GM12878 (cell line): ENCODE results near the gene RGS6. TPM values are rescaled to one million over a fixed set of nuclear protein-coding genes. Genes with fewer than 3 reads are reported as not detected.

Experiments used
- ATAC-seq: fragments of 200-7000 bp; cut with Tn5 transposase; 3 replicates; pipeline ENCODE4 v1.9.1; 2020; ENCODE audit warnings: mild to moderate bottlenecking, moderate library complexity
- BruUV-seq: library from RNA; stranded (reverse); fragments of 400-500 nt; replicated peaks from 2 replicates; lab custom pipeline; 2021; lab: Mats Ljungman, UMichigan
- CTCF ChIA-PET: fragments of 300-600 bp; sonication (Branson Sonifier 250); formaldehyde crosslinking; extraction: SDS; loops from one replicate; lab custom pipeline; 2021; ENCODE audit warnings: inconsistent platforms; lab: Yijun Ruan, JAX
- POLR2A ChIA-PET: fragments of 350-600 bp; formaldehyde crosslinking; extraction: SDS; loops from one replicate; lab custom pipeline; 2021; ENCODE audit warnings: inconsistent platforms; lab: Charles Lee
- RAD21 ChIA-PET: fragments of 300-600 bp; sonication (Branson Sonifier 250); formaldehyde crosslinking; loops from one replicate; lab custom pipeline; 2023; ENCODE audit warnings: antibody characterized with exemption; ENCODE audit not compliant: unreplicated experiment; lab: Charles Lee
- SMC1A ChIA-PET: fragments of 300-600 bp; sonication (Branson Sonifier 250); formaldehyde crosslinking; loops from one replicate; lab custom pipeline; 2023; ENCODE audit not compliant: unreplicated experiment, uncharacterized antibody; lab: Charles Lee
- DNase-seq: peaks from one replicate; pipeline ENCODE4 v3.0.0-alpha.2; 2011; ENCODE audit warnings: low read depth, low spot score
- FAIRE-seq: peaks from 3 replicates; lab custom pipeline; 2011; peaks lifted over from hg19 to GRCh38; lab: Jason Lieb, UNC
- H2AFZ ChIP-seq: 2 replicates; pipeline ENCODE4 v1.6.0; 2011; ENCODE audit warnings: low read depth, low read length, control low read depth; ENCODE audit not compliant: control insufficient read depth
- H3K27ac ChIP-seq: 2 replicates; pipeline ENCODE4 v1.5.1; 2011; ENCODE audit warnings: control low read depth; ENCODE audit not compliant: control insufficient read depth, insufficient read depth
- H3K27me3 ChIP-seq, 2 experiments: replicated peaks in 1 of 2; 2 replicates each; pipeline versions ENCODE4 v1.6.0 to v1.6.1; 2011; ENCODE audit warnings: low read length in 1 of 2; ENCODE audit not compliant: control insufficient read depth in 2 of 2, insufficient read depth in 2 of 2
- H3K36me3 ChIP-seq, 2 experiments: 2 replicates each; pipeline ENCODE4 v1.5.1; 2011; ENCODE audit warnings: low read length in 1 of 2; ENCODE audit not compliant: control insufficient read depth in 2 of 2, insufficient read depth in 2 of 2
- H3K4me1 ChIP-seq: 2 replicates; pipeline ENCODE4 v1.6.1; 2011; ENCODE audit warnings: mild to moderate bottlenecking, low read length, moderate library complexity, mixed read lengths; ENCODE audit not compliant: control insufficient read depth, insufficient read depth
- H3K4me2 ChIP-seq: 2 replicates; pipeline ENCODE4 v1.6.0; 2011; ENCODE audit warnings: control low read depth; ENCODE audit not compliant: control insufficient read depth, insufficient read depth
- H3K4me3 ChIP-seq: fragments of 200-600 bp; sonication (generic); 2 replicates; pipeline ENCODE4 v1.5.1; 2016
- H3K79me2 ChIP-seq: 2 replicates; pipeline ENCODE4 v1.6.0; 2011; ENCODE audit warnings: low read length; ENCODE audit not compliant: control insufficient read depth, insufficient read depth
- H3K9ac ChIP-seq: 2 replicates; pipeline ENCODE4 v1.8.0; 2011; ENCODE audit warnings: low read length, control low read depth, mixed read lengths; ENCODE audit not compliant: control insufficient read depth, insufficient read depth
- H3K9me3 ChIP-seq: replicated peaks from 3 replicates; pipeline ENCODE4 v1.5.1; 2011; ENCODE audit warnings: mild to moderate bottlenecking, low read length; ENCODE audit not compliant: control insufficient read depth, insufficient read depth
- H4K20me1 ChIP-seq: 2 replicates; pipeline ENCODE4 v1.6.0; 2011; ENCODE audit not compliant: control insufficient read depth, insufficient read depth
- BRCA1 ChIP-seq: IDR thresholded peaks from 2 replicates; pipeline ENCODE4 v1.6.1; 2011; ENCODE audit warnings: low read depth, low read length, improper control_type of control experiment
- FOXM1 ChIP-seq: IDR thresholded peaks from 2 replicates; pipeline ENCODE4 v1.6.1; 2012; ENCODE audit warnings: low read depth, mild to moderate bottlenecking, inconsistent platforms, low read length, moderate library complexity
- NFYA ChIP-seq: IDR thresholded peaks from 2 replicates; pipeline ENCODE4 v1.6.1; 2011; ENCODE audit warnings: low read depth, mild to moderate bottlenecking, low read length, improper control_type of control experiment, borderline replicate concordance
- NR2C2 ChIP-seq: IDR thresholded peaks from 2 replicates; pipeline ENCODE4 v1.6.1; 2011; ENCODE audit warnings: borderline replicate concordance, low read depth; ENCODE audit not compliant: control insufficient read depth, insufficient read length
- POU2F2 ChIP-seq: IDR thresholded peaks from 3 replicates; pipeline ENCODE4 v1.6.1; 2011; ENCODE audit warnings: low read depth, mild to moderate bottlenecking, low read length, borderline replicate concordance
- SPI1 ChIP-seq: IDR thresholded peaks from 2 replicates; pipeline ENCODE4 v1.6.1; 2011; ENCODE audit warnings: low read depth, mild to moderate bottlenecking, low read length, moderate library complexity, borderline replicate concordance; ENCODE audit not compliant: insufficient read depth
- WGBS: methylation state at CpG from one replicate; pipeline ENCODE4 v1.1.6; 2016; ENCODE audit warnings: low lambda C conversion rate; ENCODE audit not compliant: insufficient replicate concordance, insufficient coverage; ENCODE audit errors: missing lambda C conversion rate; 5-methylcytosine and 5-hydroxymethylcytosine counted together
- in situ Hi-C: fragments of 300-500 bp; cut with MboI; formaldehyde crosslinking; loops from 9 replicates; pipeline ENCODE4 v1.14.3; 2018; ENCODE audit warnings: mixed read lengths
- intact Hi-C: fragments of 100-400 bp; cut with micrococcal nuclease; formaldehyde crosslinking; loops from one replicate; pipeline ENCODE4 v1.14.2; 2022; ENCODE audit not compliant: unreplicated experiment
- polyA plus RNA-seq, 11 experiments: library from polyadenylated mRNA; depleted of rRNA in 4 of 11; unstranded in 6 of 11; stranded (reverse) in 5 of 11; fragments of >200 nt; fragmentation: Nextera tagmentation in 4 of 11; fragmentation: Illumina TruSeq in 1 of 11; extraction: Ambion mirVana in 4 of 11; extraction: Trizol in 1 of 11; gene quantifications; 1 replicate in 1 of 11; 2 replicates in 10 of 11; pipeline versions ENCODE4 v1.2.1 to v1.2.3, GENCODE V29; 2011 to 2016; ENCODE audit warnings: inconsistent platforms in 2 of 11, missing spikeins in 2 of 11, low read depth in 1 of 11
- total RNA-seq, 4 experiments: library from RNA; depleted of rRNA in 3 of 4; stranded (reverse); fragments of >200 nt in 3 of 4; fragmentation: Illumina TruSeq in 1 of 4; extraction: Trizol in 1 of 4; gene quantifications; 2 replicates each; pipeline versions ENCODE4 v1.2.1 to v1.2.3, GENCODE V29; 2013 to 2021
- TF ChIP-seq, protein P1 (sequence below): IDR thresholded peaks from 2 replicates; pipeline ENCODE4 v1.6.1; 2011; ENCODE audit warnings: borderline replicate concordance, low read depth, mild to moderate bottlenecking, moderate library complexity, mixed read lengths, low read length; ENCODE audit not compliant: insufficient read depth; ENCODE audit errors: extremely low read length
- TF ChIP-seq, protein P2 (sequence below): fragments of 450-650 bp; IDR thresholded peaks from 2 replicates; pipeline ENCODE4 v1.6.1; 2016; ENCODE audit warnings: mild to moderate bottlenecking, moderate library complexity, borderline replicate concordance

RGS6 gene
- total and polyA plus RNA-seq, 10 of the 15 experiments (the other 5 are each of a cell fraction or from before 2014, with no cell fraction given), result 3.9 to 18.1 (median 12.4) TPM

DNA sequence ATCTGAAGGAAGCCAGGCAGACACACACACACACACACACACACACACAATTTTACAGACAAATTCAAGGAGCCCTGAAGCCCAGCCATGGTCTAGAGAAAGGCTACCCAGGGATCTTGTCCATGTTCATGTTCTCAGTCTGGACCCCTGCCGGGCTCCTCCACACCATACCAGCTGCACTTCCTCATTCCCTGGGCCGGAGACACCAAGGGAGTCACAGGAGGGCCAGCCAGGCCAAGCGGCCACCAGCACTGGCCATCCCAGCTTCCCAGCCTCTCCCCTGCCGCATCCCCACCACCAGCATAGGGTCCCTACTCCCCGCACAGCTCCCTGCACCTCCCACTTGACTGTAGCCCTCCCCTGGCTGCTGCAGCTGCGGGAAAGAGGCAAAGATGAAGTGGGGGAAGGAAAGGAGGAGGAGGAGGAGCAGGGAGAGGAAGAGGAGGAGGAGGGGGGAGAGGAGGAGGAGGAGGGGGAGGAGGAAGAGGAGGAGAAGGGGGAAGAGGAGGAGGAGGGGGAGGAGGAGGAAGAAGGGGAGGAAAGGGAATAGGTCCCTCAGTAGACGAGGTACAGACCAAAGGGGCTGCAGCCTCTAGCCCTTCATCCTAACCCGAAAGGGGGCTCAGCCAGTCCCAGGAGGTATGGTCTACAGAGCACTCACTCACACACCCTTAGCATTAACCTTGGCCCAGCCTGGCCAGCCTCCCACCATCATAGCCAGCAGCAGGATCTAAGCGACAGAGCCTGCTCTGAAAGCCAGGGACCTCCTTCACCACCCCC is 668.5 kb downstream of the RGS6 start:
- Histone ChIP-seq H3K79me2 (no peaks in the 10 kb centered on the region), H3K36me3 (no peaks in the 10 kb centered on the region), H3K9me3 (no peaks in the 10 kb centered on the region; the same call in 1 of the 3 replicates), H3K27me3 (peaks cover 2 to 3% of the 10 kb centered on the region in 2 experiments; a peak in 3 of 4 replicates), H3K4me3 (no peak overlapping the region), H3K4me2 (no peak overlapping the region), H4K20me1 (no peaks in the 10 kb centered on the region), H2AFZ (no peak overlapping the region), H3K9ac (no peak overlapping the region), H3K27ac (no peak overlapping the region), H3K4me1 (peaks cover 20% of the 10 kb centered on the region)
- no peak for DNase-seq
- SMC1A ChIA-PET, result interaction anchor here (1.7 kb wide), 1 partner anchor 293 kb away, joined by 5 read pairs; the partner anchor contains the start of gene DPF3
- intact Hi-C loops, result no loop called here
- TF ChIP-seq NR2C2, result no peak
- TF ChIP-seq, protein P1, sequence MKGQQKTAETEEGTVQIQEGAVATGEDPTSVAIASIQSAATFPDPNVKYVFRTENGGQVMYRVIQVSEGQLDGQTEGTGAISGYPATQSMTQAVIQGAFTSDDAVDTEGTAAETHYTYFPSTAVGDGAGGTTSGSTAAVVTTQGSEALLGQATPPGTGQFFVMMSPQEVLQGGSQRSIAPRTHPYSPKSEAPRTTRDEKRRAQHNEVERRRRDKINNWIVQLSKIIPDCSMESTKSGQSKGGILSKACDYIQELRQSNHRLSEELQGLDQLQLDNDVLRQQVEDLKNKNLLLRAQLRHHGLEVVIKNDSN, result no peak
- TF ChIP-seq POU2F2, result no peak
- TF ChIP-seq, protein P2, sequence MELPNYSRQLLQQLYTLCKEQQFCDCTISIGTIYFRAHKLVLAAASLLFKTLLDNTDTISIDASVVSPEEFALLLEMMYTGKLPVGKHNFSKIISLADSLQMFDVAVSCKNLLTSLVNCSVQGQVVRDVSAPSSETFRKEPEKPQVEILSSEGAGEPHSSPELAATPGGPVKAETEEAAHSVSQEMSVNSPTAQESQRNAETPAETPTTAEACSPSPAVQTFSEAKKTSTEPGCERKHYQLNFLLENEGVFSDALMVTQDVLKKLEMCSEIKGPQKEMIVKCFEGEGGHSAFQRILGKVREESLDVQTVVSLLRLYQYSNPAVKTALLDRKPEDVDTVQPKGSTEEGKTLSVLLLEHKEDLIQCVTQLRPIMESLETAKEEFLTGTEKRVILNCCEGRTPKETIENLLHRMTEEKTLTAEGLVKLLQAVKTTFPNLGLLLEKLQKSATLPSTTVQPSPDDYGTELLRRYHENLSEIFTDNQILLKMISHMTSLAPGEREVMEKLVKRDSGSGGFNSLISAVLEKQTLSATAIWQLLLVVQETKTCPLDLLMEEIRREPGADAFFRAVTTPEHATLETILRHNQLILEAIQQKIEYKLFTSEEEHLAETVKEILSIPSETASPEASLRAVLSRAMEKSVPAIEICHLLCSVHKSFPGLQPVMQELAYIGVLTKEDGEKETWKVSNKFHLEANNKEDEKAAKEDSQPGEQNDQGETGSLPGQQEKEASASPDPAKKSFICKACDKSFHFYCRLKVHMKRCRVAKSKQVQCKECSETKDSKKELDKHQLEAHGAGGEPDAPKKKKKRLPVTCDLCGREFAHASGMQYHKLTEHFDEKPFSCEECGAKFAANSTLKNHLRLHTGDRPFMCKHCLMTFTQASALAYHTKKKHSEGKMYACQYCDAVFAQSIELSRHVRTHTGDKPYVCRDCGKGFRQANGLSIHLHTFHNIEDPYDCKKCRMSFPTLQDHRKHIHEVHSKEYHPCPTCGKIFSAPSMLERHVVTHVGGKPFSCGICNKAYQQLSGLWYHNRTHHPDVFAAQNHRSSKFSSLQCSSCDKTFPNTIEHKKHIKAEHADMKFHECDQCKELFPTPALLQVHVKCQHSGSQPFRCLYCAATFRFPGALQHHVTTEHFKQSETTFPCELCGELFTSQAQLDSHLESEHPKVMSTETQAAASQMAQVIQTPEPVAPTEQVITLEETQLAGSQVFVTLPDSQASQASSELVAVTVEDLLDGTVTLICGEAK, result no peak
- no peak for TF ChIP-seq FOXM1
- no peak for TF ChIP-seq NFYA
- no peak for TF ChIP-seq BRCA1
- TF ChIP-seq SPI1, result peak; percentile 53; the same call in 1 of the 2 replicates
- FAIRE-seq, result no peak
- in situ Hi-C loops, result no loop called here
- ATAC-seq, result no peak
- WGBS, result 57% methylated on average over 8 of the region's 9 CpGs
- no TSS peak for BruUV-seq
- POLR2A ChIA-PET, result no interaction called here
- RAD21 ChIA-PET, result interaction anchor here (0.8 kb wide), 1 partner anchor 110 kb away, joined by 4 read pairs; no protein-coding TSS in a partner anchor
- CTCF ChIA-PET, result interaction anchor here (2.0 kb wide), 1 partner anchor 87 kb away, joined by 5 read pairs; no protein-coding TSS in a partner anchor
